Measurements from ENCODE around the gene NME5. TPM values are rescaled to one million over a fixed set of nuclear protein-coding genes. Genes with fewer than 3 reads are reported as not detected.

Gene NME5
- polyA plus RNA-seq, 3 donors = 22.7 to 24.9 (median 23.3) TPM

- DNase-seq (ENCODE audit: low read depth in 3 of 3, low spot score in 2 of 3) = no peak
These were observed 1.0 kb upstream of the NME5 start for GRCh38 chr5:138140268-138140667.

- no peak for DNase-seq (ENCODE audit: low read depth in 3 of 3, low spot score in 2 of 3)
These were observed 508 bp upstream of the NME5 start for GRCh38 chr5:138139781-138140090.

DNA sequence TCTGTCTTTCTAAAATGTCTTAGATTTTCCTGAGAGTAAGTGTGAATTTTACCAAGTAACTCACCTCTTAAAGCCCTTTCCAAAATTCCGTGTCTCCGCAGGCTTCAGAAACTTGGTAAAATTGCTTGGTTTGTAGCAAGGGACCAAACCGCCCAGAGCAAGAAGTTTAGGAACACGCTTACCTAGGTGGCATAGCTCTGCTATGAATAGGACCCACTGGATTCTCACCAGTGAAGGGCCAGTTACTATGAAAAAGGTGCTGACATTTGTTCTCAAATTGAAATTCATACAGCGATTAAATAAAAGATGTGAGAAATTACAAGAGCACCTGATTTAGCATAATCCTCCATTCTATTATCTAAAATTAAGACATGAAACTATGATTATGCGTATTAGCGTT lies 6.7 kb downstream of the NME5 start:
- no peak for DNase-seq (ENCODE audit: low read depth in 3 of 3, low spot score in 2 of 3)

DNA sequence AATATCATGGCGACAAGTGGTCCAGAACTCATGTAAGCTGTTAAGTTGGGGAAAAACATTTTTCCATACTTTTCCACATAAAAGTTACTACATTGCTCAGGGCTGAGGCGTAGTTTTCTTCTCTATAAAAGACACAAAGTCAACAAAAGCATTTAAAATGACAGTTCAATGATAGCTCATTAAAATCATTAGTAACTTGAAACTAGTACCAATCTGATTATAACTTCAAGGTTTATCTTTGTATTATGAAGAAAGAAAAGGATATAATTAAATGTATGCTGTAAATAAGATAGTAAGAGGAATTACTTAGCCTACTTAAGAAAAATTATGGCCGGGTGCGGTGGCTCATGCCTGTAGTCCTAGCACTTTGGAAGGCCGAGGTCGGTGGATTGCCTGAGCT lies 9.9 kb downstream of the NME5 start:
- no peak for DNase-seq (ENCODE audit: low read depth in 3 of 3, low spot score in 2 of 3)

GRCh38 chr5:138128334-138128733 lies 10.9 kb downstream of the NME5 start:
- no peak for DNase-seq (ENCODE audit: low read depth in 3 of 3, low spot score in 2 of 3)

- DNase-seq (ENCODE audit: low read depth in 3 of 3, low spot score in 2 of 3) = no peak
These were observed 24.0 kb downstream of the NME5 start for GRCh38 chr5:138115254-138115653.

- DNase-seq (ENCODE audit: low read depth in 3 of 3, low spot score in 2 of 3) = no peak
These were observed 27.3 kb downstream of the NME5 start for GRCh38 chr5:138111937-138112336.

DNA sequence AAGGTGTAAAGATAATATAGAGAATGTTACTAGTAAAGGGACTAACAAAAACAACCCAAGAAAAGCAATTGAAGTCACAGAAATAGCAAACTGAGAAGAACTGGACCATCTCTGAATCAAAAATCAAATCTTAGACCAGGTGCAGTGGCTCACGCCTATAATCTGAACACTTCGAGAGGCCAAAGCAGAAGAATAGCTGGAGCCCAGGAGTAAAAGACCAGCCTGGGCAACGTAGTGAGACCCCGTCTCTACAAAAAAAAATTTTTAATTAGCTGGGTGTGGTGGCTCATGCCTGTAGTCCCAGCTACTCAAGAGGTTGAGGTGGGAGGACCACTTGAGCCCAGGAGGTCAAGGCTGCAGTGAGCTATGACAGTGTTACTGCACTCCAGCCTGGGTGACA lies 28.0 kb downstream of the NME5 start:
- DNase-seq (ENCODE audit: low read depth in 3 of 3, low spot score in 2 of 3) = no peak

DNA sequence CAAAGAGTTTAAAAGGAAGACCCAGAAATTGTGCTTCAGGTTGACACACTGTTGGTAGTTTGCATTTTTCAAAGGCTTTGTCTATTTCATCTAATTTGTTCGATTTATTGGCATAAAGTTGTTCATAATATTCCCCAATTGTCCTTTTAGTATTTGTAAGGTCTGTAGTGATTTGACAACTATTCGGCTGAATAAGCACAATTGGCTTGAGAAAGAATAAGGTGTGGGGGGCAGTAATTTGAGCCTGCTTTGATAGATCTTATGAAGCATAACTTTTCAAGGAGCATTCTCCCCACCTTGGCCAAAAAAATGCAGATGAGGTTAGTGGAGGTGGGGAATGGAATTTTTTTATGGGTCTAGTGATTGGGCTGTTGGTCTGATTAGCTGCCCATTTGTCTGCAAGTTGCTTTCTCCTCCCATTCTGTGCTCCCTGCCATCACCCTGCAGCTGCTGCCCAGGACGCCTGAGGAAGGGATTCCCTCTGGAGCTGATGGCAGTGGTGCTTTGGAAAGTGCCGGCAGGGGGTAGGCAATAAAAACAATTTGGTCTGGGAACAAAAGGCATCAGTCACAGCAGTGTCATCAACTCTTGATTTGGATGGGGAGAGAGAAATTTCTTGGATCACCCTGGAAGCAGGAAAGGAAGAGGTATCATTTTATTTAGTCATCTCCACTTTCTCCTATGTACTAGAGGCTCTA lies 28.8 kb downstream of the NME5 start:
- DNase-seq (ENCODE audit: low read depth in 3 of 3, low spot score in 2 of 3) = no peak

DNA sequence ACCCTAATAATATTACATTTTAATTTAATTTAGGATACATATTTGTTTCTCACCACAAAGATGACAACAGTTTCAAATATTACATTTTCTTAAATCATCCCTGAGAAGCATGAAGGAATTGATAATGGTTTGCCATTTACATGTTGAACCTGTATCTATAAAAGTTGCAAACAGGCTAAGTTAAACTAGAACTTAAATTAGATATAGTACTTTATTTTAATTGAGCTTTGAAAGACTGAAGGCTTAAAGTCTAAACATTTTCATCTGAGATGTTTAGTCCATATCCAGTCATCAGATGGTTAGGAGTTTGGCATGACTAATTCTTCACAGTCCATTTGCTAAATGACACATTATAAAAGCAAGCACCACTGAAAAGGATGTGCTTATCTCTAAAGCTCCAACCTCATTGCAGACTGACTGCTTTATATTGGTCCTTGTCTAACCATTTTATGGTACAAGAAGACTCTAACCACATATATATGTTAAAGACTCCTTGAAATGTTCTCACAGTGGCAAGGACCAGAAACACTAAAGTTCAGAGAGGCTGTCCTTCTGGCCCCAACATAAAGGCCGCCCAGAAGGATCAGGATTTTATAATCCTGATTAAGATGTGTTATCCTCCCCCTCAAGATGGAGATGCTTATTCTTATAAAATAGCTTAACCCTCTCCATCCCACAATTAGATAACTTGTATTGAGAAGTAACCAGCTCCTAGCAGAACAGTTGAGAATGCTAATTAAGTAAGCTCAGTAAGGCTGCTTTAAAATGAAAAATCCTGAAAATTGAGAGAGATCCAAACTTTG lies 29.6 kb downstream of the NME5 start:
- DNase-seq (ENCODE audit: low read depth in 3 of 3, low spot score in 2 of 3) = no peak

DNA sequence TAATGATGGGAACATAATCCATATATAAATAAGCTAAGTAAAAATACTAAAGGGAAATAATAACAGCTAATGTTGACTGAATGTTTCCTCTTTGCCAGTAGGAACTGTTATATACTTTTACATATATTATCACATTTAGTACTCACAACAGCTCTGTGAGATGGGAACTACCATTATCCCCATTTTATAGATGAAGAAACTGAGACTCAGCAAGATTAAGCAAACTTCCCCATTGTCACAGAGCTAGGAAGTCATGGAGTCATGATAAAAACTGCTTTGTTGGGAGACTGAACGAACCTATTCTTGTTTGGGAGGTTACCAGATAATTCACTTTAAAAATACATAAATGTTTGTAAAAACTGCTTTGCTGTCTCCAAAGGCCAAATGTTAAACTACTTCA lies 32.0 kb downstream of the NME5 start:
- DNase-seq (ENCODE audit: low read depth in 3 of 3, low spot score in 2 of 3) = no peak

DNA sequence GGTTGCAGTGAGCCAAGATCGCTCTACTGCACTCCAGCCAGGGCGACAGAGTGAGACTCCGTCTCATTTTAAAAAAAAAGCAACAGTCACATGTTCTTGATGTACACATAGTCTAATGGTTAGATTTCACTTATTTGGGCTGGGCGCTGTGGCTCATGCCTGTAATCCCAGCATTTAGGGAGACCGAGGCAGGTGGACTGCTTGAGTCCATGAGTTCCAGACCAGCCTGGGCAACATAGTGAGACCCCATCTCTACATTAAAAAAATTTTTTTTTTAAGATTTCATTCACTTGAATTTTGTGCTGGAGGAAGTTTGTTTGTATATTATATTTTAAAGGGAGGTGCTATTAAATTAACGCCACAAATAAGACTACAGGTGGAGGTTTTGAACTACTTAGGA lies 33.5 kb downstream of the NME5 start:
- no peak for DNase-seq (ENCODE audit: low read depth in 3 of 3, low spot score in 2 of 3)

GRCh38 chr5:138103319-138103637 lies 36.0 kb downstream of the NME5 start:
- no peak for DNase-seq (ENCODE audit: low read depth in 3 of 3, low spot score in 2 of 3)

GRCh38 chr5:138102454-138103318 lies 36.5 kb downstream of the NME5 start:
- no peak for DNase-seq (ENCODE audit: low read depth in 3 of 3, low spot score in 2 of 3)

- DNase-seq (ENCODE audit: low read depth in 3 of 3, low spot score in 2 of 3) = no peak
These were observed 42.0 kb downstream of the NME5 start for GRCh38 chr5:138096997-138097828.

- no peak for DNase-seq (ENCODE audit: low read depth in 3 of 3, low spot score in 2 of 3)
These were observed 42.9 kb downstream of the NME5 start for GRCh38 chr5:138096363-138096762.

DNA sequence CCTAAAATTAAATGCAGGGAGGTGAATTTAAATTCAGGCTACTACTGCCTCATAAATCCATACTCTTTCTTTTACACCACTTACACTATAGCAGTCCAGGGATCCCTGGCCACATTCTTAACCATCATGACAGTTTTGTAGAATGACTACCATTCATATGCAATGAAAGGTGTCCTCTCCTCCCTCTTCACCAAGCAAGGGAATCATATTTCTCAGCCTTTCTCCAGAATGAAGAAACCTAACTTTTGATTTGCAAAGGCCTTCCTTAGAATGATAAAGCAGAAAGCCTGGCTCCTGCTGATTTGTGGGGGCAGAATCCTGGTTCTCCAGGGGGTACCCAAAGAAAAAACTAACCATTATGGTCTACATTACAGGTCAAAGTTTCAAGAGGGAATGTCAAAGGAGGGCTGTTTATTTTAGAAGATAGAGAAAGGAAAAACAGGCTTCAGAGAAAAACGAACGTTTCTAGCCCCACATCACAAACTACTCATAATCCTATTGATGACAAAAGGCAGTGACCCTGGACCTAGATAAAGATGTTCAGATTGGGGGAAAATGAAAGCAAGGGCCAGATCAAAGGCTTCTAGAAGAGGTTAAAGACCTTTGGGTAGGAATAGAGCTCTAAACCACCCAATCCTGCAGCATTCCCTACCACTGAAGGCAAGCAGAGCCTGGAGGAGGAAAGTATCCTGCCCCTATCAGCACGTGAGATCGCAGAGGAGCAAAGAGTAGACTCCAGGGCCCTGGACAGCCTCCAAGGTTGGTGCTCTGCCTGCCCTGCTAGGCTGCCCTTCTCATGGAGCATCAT lies 43.9 kb downstream of the NME5 start:
- DNase-seq (ENCODE audit: low read depth in 3 of 3, low spot score in 2 of 3) = no peak

DNA sequence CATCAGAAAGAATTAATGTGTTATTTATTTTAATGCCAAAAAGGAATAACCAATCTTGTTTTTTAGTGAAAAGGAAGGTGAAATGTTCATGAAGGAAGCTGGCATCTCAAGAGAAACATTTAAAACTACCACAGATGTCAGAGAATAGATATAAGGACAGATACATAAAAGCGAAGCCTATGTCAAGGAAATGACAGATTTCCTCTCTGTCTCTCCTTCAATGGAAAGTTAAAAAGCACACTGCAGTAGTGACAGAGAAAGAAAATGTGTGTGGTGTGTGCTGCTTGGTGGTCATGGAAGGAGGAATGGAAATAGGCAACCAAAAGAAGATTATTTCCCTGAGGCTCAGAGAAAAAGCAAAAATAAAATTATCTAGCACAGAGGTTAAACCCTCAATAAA lies 46.2 kb downstream of the NME5 start:
- no peak for DNase-seq (ENCODE audit: low read depth in 3 of 3, low spot score in 2 of 3)

GRCh38 chr5:138092301-138092700 lies 46.9 kb downstream of the NME5 start:
- no peak for DNase-seq (ENCODE audit: low read depth in 3 of 3, low spot score in 2 of 3)

GRCh38 chr5:138091685-138092084 lies 47.5 kb downstream of the NME5 start:
- DNase-seq (ENCODE audit: low read depth in 3 of 3, low spot score in 2 of 3) = no peak
